ENCODE data around the gene USP27X. TPM values are rescaled to one million over a fixed set of nuclear protein-coding genes. Genes with fewer than 3 reads are reported as not detected.

The USP27X gene
- total and polyA plus RNA-seq, 2 donors (not counting 1 experiment from before 2014, with no cell fraction given) = 2.6 to 3.0 TPM

GRCh38 chrX:49930039-49930438, 50.8 kb downstream of the USP27X start:
- no peak overlapping the region for H3K4me3 ChIP-seq (replicated peaks in 1 of 4; ENCODE audit: control extremely low read depth in 1 of 4, insufficient read depth in 1 of 4, low read depth in 3 of 4, low read length in 4 of 4)
- no peaks in the 10 kb centered on the region for H3K27me3 ChIP-seq (ENCODE audit: control insufficient read depth, insufficient read depth, low read length)
- no peak overlapping the region for H3K9ac ChIP-seq (ENCODE audit: insufficient read depth, low read length)
- no peak overlapping the region for H2AFZ ChIP-seq (ENCODE audit: low read length)
- H3K9me3 ChIP-seq (ENCODE audit: control insufficient read depth, insufficient read depth, low read depth, low read length) = no peaks in the 10 kb centered on the region
- TF ChIP-seq EZH2 (IDR thresholded peaks at IDR 0.05; ENCODE audit: low read length, missing control alignments) (no peak), CTCF (conservative IDR thresholded peaks at IDR 0.05 in 1 of 2, IDR thresholded peaks at IDR 0.05 in 1 of 2; ENCODE audit: low read depth in 1 of 2, low read length in 2 of 2) (no peak)
- no peaks in the 10 kb centered on the region for H3K79me2 ChIP-seq (ENCODE audit: control insufficient read depth, insufficient read depth, low read length)
- H4K20me1 ChIP-seq (ENCODE audit: control insufficient read depth, extremely low read depth, insufficient read depth, low read length) = no peaks in the 10 kb centered on the region
- peak in 1 of 2 donors; percentile 47 for DNase-seq (ENCODE audit: low read depth in 2 of 2)
- H3K4me2 ChIP-seq (ENCODE audit: extremely low read depth, insufficient read depth, low read length) = no peak overlapping the region
- H3K36me3 ChIP-seq (ENCODE audit: control insufficient read depth, insufficient read depth, low read length) = no peaks in the 10 kb centered on the region
- no peaks in the 10 kb centered on the region for H3K4me1 ChIP-seq (ENCODE audit: control insufficient read depth, extremely low read depth, insufficient read depth, low read length)
- H3K27ac ChIP-seq (ENCODE audit: insufficient read depth, low read length) = no peak overlapping the region

Other genes starting within 250 kb of the USP27X start
- gene PAGE1, start 183.5 kb upstream of the USP27X start, total RNA-seq = not detected in 2 replicates
- not detected in 2 replicates for gene PAGE1, start 183.5 kb upstream of the USP27X start, polyA plus RNA-seq
- not detected in 2 replicates for gene PAGE4, start 50.2 kb upstream of the USP27X start, total RNA-seq
- gene PAGE4, start 50.2 kb upstream of the USP27X start, polyA plus RNA-seq = not detected in 2 replicates
- gene CLCN5, start 43.1 kb downstream of the USP27X start, total RNA-seq = 3.6 and 4.9 TPM in 2 replicates
- gene CLCN5, start 43.1 kb downstream of the USP27X start, polyA plus RNA-seq = 2.9 and 3.4 TPM in 2 replicates